Measurements from ENCODE around the gene DYNC1H1. TPM values are rescaled to one million over a fixed set of nuclear protein-coding genes. Genes with fewer than 3 reads are reported as not detected.
A peak's percentile ranks its signal among the peaks of the same experiment; 100 is the strongest.
"Not testable (repeated sequence)": the region's sequence is repeated elsewhere in the genome, so short reads cannot be mapped to it uniquely, and the experiment has no call there.

Gene DYNC1H1
- total RNA-seq, 6 experiments from 2014 or later = 116 to 261 (median 161) TPM

DNA sequence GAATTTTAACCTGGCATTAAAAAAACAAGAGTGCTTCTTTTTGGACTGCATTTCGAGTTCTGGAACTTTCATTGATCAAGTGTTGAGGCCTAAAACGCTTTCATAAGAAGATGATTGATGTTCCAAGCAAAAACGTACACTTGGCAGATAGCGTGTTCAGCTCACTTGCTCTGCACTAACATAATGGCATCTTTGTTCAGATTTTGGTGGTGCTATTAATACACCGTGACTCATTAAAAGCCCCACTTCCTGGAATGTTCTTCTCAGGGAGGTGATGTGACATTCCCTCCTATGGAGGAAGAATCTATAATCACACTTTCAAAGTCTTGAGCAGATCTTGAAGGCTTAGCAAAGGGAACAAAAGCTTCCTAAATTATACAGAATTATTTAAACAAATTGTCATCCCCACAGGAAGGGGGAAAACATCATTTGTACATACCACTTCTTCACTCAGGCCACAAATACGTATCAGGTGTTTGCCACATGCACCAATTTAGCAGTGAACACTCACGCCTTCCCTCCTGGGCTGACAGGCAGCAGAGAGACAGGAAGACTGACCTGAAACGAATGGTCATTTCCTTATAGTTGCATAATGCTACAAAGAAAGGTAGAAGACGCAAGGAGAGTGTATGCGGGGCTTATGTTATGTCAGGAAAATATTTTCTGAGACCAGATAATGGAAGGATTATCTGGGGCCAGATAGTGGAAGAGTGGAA lies 107.1 kb downstream of the DYNC1H1 start:
- no peak overlapping the region for H3K4me3 ChIP-seq
- no peak for ATAC-seq
- H3K4me1 ChIP-seq = no peaks in the 10 kb centered on the region
- H3K27me3 ChIP-seq = no peaks in the 10 kb centered on the region
- WGBS (ENCODE audit: insufficient coverage, low coverage, low lambda C conversion rate, missing lambda C conversion rate) = 71% methylated on average over 10 of the region's 10 CpGs
- intact Hi-C loops (cut with DNase I) = no loop called here
- no peak overlapping the region for H3K27ac ChIP-seq
- TF ChIP-seq, protein P1, sequence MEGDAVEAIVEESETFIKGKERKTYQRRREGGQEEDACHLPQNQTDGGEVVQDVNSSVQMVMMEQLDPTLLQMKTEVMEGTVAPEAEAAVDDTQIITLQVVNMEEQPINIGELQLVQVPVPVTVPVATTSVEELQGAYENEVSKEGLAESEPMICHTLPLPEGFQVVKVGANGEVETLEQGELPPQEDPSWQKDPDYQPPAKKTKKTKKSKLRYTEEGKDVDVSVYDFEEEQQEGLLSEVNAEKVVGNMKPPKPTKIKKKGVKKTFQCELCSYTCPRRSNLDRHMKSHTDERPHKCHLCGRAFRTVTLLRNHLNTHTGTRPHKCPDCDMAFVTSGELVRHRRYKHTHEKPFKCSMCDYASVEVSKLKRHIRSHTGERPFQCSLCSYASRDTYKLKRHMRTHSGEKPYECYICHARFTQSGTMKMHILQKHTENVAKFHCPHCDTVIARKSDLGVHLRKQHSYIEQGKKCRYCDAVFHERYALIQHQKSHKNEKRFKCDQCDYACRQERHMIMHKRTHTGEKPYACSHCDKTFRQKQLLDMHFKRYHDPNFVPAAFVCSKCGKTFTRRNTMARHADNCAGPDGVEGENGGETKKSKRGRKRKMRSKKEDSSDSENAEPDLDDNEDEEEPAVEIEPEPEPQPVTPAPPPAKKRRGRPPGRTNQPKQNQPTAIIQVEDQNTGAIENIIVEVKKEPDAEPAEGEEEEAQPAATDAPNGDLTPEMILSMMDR (IDR thresholded peaks at IDR 0.05) = no peak
- no peak for TF ChIP-seq POLR2A (IDR thresholded peaks at IDR 0.05)
- peak in 1 of 3 donors; percentile 2 for DNase-seq
- H3K9me3 ChIP-seq = no peaks in the 10 kb centered on the region
- peaks cover 0 to 12% (median 0%) of the 10 kb centered on the region in 4 donors for H3K36me3 ChIP-seq

DNA sequence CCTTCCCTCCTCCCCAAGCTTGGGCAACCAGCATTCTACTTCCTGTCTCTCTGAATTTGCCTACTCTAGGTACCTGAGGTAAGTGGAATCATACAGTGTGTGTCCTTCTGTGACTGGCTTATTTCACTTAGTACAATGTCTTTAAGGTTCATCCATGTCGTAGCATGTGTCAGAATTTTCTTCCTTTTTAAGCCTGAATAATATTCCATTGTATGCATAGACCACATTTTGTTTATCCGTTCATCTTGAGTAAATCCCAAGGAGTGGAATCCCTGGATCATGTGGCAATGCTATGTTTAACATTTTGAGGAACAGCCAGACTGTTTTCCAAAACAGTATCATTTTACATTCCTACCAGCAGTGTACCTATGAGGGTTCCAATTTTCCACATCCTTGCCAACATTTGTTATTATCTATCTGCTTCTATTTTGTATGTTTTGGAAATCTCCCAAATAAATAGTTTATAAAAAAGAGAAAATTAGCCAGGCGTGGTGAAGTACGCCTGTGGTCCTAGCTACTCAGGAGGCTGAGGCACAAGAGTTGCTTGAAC lies 110.1 kb downstream of the DYNC1H1 start:
- Histone ChIP-seq H3K9me3 (no peaks in the 10 kb centered on the region), H3K4me1 (no peaks in the 10 kb centered on the region), H3K4me3 (no peak overlapping the region), H3K36me3 (peaks cover 0 to 29% (median 5%) of the 10 kb centered on the region in 4 donors), H3K27me3 (no peaks in the 10 kb centered on the region), H3K27ac (no peak overlapping the region)
- WGBS (ENCODE audit: insufficient coverage, low coverage, low lambda C conversion rate, missing lambda C conversion rate) = 96% methylated on average over 4 of the region's 4 CpGs
- TF ChIP-seq, protein P1 (IDR thresholded peaks at IDR 0.05) = no peak
- no peak for TF ChIP-seq POLR2A (IDR thresholded peaks at IDR 0.05)
- intact Hi-C loops (cut with DNase I) = no loop called here
- no peak for ATAC-seq
- DNase-seq = peak in 1 of 3 donors; percentile 5

DNA sequence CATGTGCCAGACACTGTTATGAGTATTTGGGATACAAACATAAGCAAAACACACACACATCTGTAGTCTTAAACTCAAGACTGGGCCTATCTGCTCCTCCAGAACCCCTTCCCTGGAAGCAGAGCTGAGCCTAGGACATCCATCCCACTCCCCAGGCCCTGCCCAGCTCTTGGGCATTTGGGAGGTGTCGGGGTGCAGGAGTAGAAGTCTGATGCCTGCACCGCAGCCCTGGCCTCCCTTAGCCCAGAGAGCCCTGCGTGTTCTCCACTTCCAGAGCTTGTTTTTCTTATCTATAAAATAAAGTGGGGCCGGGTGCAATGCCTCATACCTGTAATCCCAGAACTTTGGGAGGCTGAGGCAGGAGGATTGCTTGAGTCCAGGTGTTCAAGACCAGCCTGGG lies 110.8 kb downstream of the DYNC1H1 start:
- H3K27ac ChIP-seq = no peak overlapping the region
- TF ChIP-seq, protein P1 (IDR thresholded peaks at IDR 0.05) = no peak
- no peak for TF ChIP-seq POLR2A (IDR thresholded peaks at IDR 0.05)
- DNase-seq (peak in 1 of 3 donors; percentile 6), ATAC-seq (no peak)
- no peaks in the 10 kb centered on the region for H3K27me3 ChIP-seq
- peaks cover 2 to 36% (median 11%) of the 10 kb centered on the region in 4 donors for H3K36me3 ChIP-seq
- 100% methylated on average over 3 of the region's 4 CpGs for WGBS (ENCODE audit: insufficient coverage, low coverage, low lambda C conversion rate, missing lambda C conversion rate)
- no peak overlapping the region for H3K4me3 ChIP-seq
- intact Hi-C loops (cut with DNase I) = no loop called here
- H3K4me1 ChIP-seq = no peaks in the 10 kb centered on the region
- no peaks in the 10 kb centered on the region for H3K9me3 ChIP-seq

DNA sequence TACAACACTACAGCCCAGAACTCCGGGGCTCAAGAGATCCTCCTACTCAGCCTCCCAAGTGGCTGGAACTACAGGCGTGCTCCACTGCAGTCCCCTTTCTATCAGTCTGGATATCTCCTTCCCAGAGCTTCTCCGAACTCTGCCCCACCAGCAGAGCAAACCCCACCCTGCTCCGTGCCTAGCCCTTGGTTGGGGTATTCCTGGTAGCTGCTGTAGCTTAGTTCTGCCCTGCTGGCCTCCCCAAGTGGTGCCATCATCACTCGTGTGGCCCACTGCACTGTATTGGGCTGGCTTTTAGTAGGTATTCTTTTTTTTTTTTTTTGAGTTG lies 113.0 kb downstream of the DYNC1H1 start:
- ATAC-seq (peak in 3 of 4 donors; percentile 6 to 20 (median 19)), DNase-seq (peak in 1 of 3 donors; percentile 15)
- peaks cover 0 to 9% (median 0%) of the 10 kb centered on the region in 4 donors for H3K4me1 ChIP-seq
- TF ChIP-seq, protein P1 (IDR thresholded peaks at IDR 0.05) = no peak
- TF ChIP-seq POLR2A (IDR thresholded peaks at IDR 0.05) = no peak
- 83% methylated on average over 2 of the region's 5 CpGs for WGBS (ENCODE audit: insufficient coverage, low coverage, low lambda C conversion rate, missing lambda C conversion rate)
- no peaks in the 10 kb centered on the region for H3K27me3 ChIP-seq
- peaks cover 13 to 51% (median 27%) of the 10 kb centered on the region in 4 donors for H3K36me3 ChIP-seq
- H3K27ac ChIP-seq = no peak overlapping the region
- no peaks in the 10 kb centered on the region for H3K9me3 ChIP-seq
- intact Hi-C loops (cut with DNase I) = no loop called here
- H3K4me3 ChIP-seq = no peak overlapping the region

DNA sequence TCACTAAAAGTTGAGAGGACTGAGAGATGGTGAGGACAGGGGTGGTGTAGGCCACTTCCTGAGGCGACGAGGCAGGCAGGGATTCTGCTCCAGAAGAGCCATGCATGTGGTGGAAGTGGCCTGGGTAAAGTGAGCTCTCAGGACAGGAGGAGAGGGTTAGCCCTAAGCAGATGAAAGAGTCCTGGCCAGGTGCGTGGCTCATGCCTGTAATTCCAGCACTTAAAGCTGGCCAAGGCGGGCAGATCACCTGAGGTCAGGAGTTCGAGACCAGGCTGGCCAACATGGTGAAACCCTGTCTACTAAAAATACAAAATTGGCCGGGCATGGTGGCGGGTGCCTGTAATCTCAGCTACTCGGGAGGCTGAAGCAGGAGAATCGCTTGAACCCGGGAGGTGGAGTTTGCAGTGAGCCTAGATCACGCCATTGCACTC lies 114.0 kb downstream of the DYNC1H1 start:
- H3K4me1 ChIP-seq = peaks cover 0 to 19% (median 2%) of the 10 kb centered on the region in 4 donors
- H3K27ac ChIP-seq; H3K4me3 ChIP-seq; H3K9me3 ChIP-seq; H3K27me3 ChIP-seq; intact Hi-C loops (cut with DNase I): not testable (repeated sequence)
- peaks cover 21 to 62% (median 37%) of the 10 kb centered on the region in 4 donors for H3K36me3 ChIP-seq
- ATAC-seq = peak in 2 of 4 donors; percentile 6 to 7
- 84% methylated on average over 5 of the region's 11 CpGs for WGBS (ENCODE audit: insufficient coverage, low coverage, low lambda C conversion rate, missing lambda C conversion rate)
- peak in 1 of 3 donors; percentile 13 for DNase-seq
